Activated CD4-positive, alpha-beta T cell treated with anti-CD3 and anti-CD28 coated beads for 1 hour (primary cell): Measurements from ENCODE around the gene USP30.
"Not testable (repeated sequence)": the region's sequence is repeated elsewhere in the genome, so short reads cannot be mapped to it uniquely, and the experiment has no call there.

ENCODE experiments used
- DNase-seq: peaks from one replicate; pipeline ENCODE4 v3.0.0-alpha.2; 2020

Gene USP30

DNA sequence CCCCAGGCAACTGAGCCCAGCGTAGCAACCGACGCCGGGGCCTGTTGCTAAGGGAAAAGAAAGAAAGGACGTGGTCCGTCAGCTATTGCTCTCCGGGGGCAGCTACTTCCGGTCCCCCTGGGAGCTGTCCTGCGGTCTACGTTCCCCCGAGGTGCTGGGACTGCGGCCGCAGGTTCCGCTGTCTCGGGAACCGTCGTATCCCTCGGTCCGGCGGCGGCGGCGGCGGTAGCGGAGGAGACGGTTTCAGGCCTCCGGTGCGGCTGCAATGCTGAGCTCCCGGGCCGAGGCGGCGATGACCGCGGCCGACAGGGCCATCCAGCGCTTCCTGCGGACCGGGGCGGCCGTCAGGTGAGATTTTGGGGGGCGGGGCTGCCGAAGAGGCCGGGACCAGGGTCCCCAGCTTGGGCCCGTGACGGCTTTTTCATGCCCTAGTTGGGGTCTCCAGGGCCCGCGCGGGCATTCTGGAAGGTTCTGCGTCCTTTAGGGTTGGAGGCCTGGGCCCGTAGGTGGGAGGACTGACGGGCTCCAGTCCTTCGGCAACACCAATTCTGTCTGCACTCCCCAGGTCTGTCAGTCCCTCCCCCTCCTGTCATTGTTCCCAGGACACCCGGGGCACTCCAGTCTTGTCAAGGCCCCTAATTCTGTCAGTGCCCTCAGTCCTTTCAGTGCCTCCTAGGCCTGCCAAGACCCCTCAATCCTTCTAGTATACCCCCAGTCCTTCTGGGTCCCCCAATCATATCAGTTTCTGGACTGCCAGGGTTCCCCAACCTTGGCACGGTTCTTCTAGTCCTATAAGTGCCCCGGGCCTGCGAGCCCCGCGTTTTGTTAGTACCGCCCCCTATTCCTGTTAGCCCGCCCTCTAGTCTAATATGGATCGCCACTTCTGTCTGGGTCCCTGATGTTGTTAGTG is at the start of gene USP30:
TSS of gene USP30 (plus strand) at position 163 of the 910 bp plus-strand sequence. CDS start at position 266, 103 bp downstream.
- peak; percentile 77 for DNase-seq

GRCh38 chr12:109004017-109004416 is 48.4 kb upstream of the USP30 start:
- DNase-seq, result no peak

DNA sequence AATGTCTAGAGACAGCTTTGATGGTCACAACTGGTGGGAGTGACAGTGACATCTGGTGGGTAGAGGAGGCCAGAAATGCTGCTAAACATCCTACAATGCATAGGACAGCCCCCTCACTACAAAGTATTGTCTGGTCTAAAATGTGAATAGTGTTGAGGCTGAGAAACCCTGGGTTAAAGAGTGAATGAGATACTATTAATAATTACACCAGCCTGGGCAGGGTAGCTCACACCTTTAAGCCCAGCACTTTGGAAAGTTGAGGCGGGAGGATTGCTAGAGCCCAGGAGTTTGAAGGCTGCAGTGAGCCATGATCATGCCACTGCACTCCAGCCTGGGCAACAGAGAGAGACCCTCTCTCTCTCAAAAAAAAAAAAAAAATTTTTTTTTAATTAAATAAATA is 42.6 kb upstream of the USP30 start:
- DNase-seq, result no peak

DNA sequence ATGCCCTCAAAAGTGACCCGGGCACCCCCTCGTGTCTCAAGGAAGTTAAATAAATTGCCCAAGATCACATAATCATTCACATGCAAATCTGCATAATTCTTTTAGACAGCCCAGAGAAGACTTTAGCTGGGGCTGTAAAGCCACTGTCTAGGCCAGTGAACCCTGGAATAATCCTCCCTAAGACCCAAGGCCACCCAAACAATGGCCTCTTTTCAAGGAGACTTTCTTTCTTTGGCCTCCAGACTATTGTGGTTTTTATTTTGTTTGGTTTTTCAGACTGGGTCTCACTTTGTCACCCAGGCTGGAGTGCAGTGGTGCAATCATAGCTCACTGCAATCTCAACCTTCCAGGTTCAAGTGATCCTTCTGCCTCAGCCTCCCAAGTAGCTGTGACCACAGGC is 42.1 kb upstream of the USP30 start:
- no peak for DNase-seq

DNA sequence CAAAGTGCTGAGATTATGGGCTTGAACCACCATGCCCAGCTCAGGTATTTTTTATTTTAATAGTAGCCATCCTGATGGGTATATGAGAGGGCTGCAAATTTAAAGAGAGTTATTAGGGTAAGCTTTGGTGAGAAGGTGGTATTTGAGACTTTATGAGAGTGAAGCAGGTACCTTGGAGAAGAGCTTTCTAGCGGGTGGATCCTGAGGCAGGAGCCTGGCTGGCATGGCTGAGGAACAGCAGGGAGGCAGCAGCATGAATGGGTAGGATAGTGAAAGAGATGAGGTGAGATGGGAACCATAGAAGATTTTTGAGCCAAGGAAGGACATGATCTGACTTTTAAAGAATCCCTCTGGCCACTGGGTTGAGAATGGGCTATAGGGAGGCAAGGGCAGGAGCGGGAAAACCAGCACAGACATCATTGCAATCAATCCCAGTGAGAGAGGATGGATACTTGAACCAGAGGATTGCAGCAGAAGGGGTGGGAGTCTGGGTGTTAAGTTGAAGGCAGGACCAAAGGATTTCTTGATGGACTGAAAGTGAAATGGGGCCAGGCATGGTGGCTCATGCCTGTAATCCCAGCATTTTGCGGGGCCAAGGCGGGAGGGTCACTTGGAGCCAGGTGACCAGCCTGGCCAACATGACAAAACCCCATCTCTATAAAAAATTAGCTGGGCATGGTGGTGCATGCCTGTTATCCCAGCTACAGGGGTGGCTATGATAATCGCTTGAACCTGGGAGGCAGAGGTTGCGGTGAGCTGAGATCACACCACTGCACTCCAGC is 37.2 kb upstream of the USP30 start:
- DNase-seq, result no peak

- DNase-seq, result no peak
These were observed 36.4 kb upstream of the USP30 start for GRCh38 chr12:109016016-109016415.

- no peak for DNase-seq
These were observed 35.4 kb upstream of the USP30 start for GRCh38 chr12:109016978-109017377.

- no peak for DNase-seq
These were observed 34.1 kb upstream of the USP30 start for GRCh38 chr12:109018296-109018695.

DNA sequence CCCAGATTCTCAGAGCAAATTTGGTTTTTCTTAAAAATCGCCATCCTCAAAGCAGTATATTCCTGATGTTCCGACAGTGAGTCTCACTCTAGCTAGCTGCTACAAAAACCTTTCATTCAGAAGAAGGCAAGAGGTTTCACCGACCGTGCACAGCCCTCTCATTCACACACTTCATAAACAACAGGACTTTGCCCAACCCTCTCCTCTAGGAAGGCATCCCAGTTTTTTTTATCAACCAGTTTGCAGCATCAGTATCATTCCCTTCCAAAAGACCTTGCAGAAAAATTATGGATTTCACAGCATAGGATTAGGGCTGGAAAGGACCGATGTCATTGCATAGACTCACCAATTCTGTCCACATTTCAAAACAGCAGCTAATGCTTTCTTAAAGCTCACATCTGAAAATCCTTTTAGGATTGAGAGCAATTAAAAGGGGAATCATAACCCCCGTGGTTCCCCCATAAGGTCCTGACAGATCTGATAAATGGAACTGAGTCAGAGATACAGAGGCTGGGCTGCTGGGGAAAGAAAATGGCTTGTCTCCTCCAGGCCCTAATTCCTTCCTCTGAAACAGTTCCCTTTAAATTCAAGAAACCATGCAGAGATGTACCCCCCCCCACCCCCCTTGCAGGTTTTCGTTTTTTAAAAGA is 32.1 kb upstream of the USP30 start:
- no peak for DNase-seq

DNA sequence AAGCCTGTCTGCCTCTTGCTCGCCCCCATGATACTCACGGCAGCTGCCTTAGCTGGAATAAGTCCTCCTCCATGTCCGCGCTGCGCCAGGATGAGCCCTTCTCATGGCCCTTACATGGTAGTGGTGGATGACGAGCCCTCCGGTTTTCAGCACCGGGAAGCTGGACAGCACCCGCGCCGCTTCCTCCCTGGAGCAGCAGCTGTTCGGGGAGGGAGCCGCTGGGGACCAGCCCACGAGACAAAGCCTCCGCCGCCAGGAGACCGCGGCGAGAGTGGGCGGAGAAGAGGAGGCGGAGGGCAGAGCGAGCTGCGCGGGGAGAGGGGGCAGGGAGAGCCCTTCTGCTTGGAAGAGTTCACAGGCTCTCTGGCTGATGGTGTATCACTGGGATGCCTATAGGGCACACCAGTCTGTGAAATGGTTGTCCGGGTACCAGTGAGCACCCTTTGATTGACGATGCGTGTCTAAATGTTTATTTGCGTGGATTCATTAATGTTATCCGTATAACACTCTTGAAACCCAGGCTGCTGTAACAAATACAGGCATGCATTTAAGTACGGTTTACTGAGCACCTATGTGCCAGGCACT is 31.5 kb upstream of the USP30 start, which contains the start of gene SVOP:
TSS of gene SVOP (minus strand) at position 273 of the 585 bp plus-strand sequence. CDS start at position 73, 200 bp downstream.
- DNase-seq, result no peak

GRCh38 chr12:109027767-109028166 is 24.6 kb upstream of the USP30 start:
- DNase-seq, result no peak

- DNase-seq, result not testable (repeated sequence)
These were observed 23.8 kb upstream of the USP30 start for GRCh38 chr12:109028624-109029023.

DNA sequence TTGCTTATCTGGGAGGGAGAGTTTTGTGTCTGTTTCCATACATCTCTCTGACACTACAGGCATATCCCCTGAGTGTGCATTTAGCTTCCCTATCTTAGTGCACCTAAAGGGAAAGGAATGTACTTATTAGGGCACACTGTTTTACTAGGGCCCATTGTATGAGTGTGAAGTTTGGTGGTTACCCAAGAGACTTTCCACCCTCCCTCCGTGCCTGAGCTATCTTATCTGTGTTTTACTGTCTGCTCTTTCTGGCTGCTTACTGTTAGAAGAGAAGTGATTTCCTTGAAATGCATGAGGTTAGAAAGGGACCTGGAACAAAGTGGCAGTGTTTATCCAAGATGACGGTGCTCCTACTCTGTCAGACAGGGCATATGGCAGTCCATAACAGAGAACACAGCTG is 23.0 kb upstream of the USP30 start:
- no peak for DNase-seq

DNA sequence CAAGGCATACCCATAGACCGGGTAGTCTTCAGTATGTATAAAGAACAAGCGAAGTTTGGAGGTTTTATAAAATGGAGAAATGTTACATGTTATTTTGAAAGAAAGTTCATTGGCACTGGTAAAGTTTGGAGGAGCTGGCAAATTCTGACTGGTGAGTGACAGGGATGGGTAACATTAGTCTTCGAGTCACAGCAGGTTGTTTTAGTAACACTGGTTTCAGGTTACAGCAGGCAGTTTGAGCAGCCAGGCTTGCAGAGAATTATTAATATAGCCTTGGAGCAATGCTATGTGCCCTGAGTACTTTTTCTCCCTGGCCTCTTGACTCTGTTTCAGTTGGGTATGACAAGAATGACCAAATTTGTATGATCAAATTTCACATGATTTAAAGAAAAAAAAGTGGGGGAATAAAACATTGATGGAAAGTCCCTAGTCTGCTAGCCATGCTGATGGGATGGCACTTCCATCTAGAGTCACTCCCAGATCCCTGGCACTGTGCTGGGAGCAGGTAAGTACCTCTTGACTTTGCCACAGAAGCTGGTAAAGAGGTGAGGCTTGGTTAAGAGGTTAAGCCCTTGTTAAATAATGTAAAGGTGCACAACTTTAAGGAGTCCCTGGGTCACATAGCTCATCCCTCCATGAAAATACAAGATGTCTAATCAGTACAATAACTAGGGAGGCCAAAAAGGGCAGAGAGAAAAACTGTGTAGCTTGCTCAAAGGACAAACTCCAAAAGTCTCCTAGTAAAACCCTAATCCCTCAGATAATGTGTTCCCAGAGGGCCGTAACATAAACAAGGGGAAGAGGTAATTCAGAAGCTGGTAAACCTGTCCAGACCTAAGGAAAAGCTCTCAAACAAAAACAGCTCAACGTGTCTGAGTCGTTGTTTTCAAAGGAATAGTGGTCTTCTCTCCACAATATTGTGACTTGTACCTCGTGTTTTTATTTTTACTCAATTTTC is 18.9 kb upstream of the USP30 start:
- DNase-seq, result no peak

GRCh38 chr12:109036975-109037374 is 15.4 kb upstream of the USP30 start:
- DNase-seq, result no peak

DNA sequence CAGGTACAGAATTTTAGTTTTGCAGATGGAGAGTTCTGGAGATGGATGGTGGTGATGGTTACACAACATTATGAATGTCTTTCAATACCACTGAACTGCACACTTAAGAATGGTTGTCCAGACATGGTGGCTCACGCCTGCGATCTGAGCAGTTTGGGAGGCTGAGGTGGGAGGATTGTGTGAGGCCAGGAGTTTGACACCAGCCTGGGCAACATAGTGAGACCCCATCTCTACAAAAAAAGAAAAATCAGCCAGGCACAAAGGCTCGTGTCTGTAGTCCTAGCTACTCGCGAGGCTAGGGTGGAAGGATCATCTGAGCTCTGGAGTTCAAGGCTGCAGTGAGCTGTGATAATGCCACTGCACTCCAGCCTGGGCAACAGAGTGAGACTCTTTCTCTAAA is 8.1 kb upstream of the USP30 start:
- no peak for DNase-seq

GRCh38 chr12:109047081-109047805 is 5.1 kb upstream of the USP30 start:
- DNase-seq, result no peak

GRCh38 chr12:109048706-109049105 is 3.7 kb upstream of the USP30 start:
- DNase-seq, result not testable (repeated sequence)

DNA sequence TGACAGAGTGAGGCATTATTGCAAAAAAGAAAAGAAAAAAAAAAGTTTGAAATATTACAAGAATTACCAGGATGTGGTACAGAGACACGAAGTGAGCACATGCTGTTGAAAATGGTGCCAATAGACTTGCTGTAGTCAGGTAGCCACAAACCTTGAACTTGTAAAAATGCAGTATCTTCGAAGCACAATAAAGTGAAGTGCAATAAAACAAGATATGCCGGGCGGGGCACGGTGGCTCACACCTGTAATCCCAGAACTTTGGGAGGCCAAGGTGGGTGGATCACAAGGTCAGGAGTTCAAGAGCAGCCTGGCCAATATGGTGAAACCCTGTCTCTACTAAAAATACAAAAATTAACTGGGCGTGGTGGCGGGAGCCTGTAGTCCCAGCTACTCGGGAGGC is 2.6 kb upstream of the USP30 start:
- DNase-seq, result not testable (repeated sequence)

GRCh38 chr12:109052097-109052413 is 321 bp upstream of the USP30 start:
- no peak for DNase-seq
